ENCODE data around the gene DACT3. TPM values are rescaled to one million over a fixed set of nuclear protein-coding genes. Genes with fewer than 3 reads are reported as not detected.

The DACT3 gene
- total and polyA plus RNA-seq, 2 of the 13 experiments (the other 11 are each of a cell fraction or from before 2014, with no cell fraction given), result 0.04 TPM; not detected in 1

- TF ChIP-seq MLXIP (CRISPR knock-in tag; IDR thresholded peaks at IDR 0.05; ENCODE audit: borderline replicate concordance) (no peak), ARNTL (CRISPR knock-in tag; IDR thresholded peaks at IDR 0.05) (peak; percentile 99), ZFX (CRISPR knock-in tag; IDR thresholded peaks at IDR 0.05; ENCODE audit: low read depth) (peak; percentile 2; the same call in 1 of the 2 replicates), SP4 (CRISPR knock-in tag; IDR thresholded peaks at IDR 0.05) (peak; percentile 99), PHF21A (CRISPR knock-in tag; IDR thresholded peaks at IDR 0.05) (no peak), HNRNPLL (IDR thresholded peaks at IDR 0.05; ENCODE audit: low read depth, low read length, poor library complexity, severe bottlenecking) (peak; percentile 66), ZNF788 (CRISPR knock-in tag; IDR thresholded peaks at IDR 0.05; ENCODE audit: borderline replicate concordance) (no peak), DR1 (CRISPR knock-in tag; IDR thresholded peaks at IDR 0.05) (peak; percentile 83), FOXK2 (IDR thresholded peaks at IDR 0.05) (peak; percentile 83; the same call in 1 of the 2 replicates), GTF2F1 (IDR thresholded peaks at IDR 0.05; ENCODE audit: low read length) (no peak), BORCS8-MEF2B (CRISPR knock-in tag; IDR thresholded peaks at IDR 0.05) (no peak), ELK4 (CRISPR knock-in tag; IDR thresholded peaks at IDR 0.05; ENCODE audit: borderline replicate concordance) (no peak), THAP8 (CRISPR knock-in tag; IDR thresholded peaks at IDR 0.05; ENCODE audit: borderline replicate concordance) (no peak), ZNF784 (CRISPR knock-in tag; IDR thresholded peaks at IDR 0.05; ENCODE audit: borderline replicate concordance) (no peak), CBX5 (CRISPR knock-in tag; IDR thresholded peaks at IDR 0.05; ENCODE audit: borderline replicate concordance) (no peak), ZNF354B (CRISPR knock-in tag; IDR thresholded peaks at IDR 0.05) (no peak), PLSCR1 (CRISPR knock-in tag; IDR thresholded peaks at IDR 0.05; ENCODE audit: borderline replicate concordance) (no peak), SNAPC2 (CRISPR knock-in tag; IDR thresholded peaks at IDR 0.05) (no peak), ZSCAN31 (CRISPR knock-in tag; IDR thresholded peaks at IDR 0.05; ENCODE audit: low read depth) (no peak), PAX8 (CRISPR knock-in tag; IDR thresholded peaks at IDR 0.05; ENCODE audit: borderline replicate concordance) (no peak), JDP2 (CRISPR knock-in tag; IDR thresholded peaks at IDR 0.05; ENCODE audit: borderline replicate concordance) (no peak), ZNF235 (CRISPR knock-in tag; IDR thresholded peaks at IDR 0.05; ENCODE audit: borderline replicate concordance) (no peak), ZNF850 (CRISPR knock-in tag; conservative IDR thresholded peaks at IDR 0.05) (no peak), HDAC1 (CRISPR knock-in tag; IDR thresholded peaks at IDR 0.05) (peak; percentile 41; the same call in 1 of the 2 replicates)
These were observed at the start of gene DACT3 (continued) for GRCh38 chr19:46661020-46661731.

All from HepG2 (cell line).